RCC 7860 (cell line): ENCODE results near the gene GPR183.

Experiments used
- DNase-seq: peaks from one replicate; pipeline ENCODE4 v3.0.0-alpha.2; 2015; ENCODE audit warnings: low spot score
- FAIRE-seq: peaks from 2 replicates; lab custom pipeline; 2012; peaks lifted over from hg19 to GRCh38; lab: Jason Lieb, UNC

The GPR183 gene, protein sequence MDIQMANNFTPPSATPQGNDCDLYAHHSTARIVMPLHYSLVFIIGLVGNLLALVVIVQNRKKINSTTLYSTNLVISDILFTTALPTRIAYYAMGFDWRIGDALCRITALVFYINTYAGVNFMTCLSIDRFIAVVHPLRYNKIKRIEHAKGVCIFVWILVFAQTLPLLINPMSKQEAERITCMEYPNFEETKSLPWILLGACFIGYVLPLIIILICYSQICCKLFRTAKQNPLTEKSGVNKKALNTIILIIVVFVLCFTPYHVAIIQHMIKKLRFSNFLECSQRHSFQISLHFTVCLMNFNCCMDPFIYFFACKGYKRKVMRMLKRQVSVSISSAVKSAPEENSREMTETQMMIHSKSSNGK

DNA sequence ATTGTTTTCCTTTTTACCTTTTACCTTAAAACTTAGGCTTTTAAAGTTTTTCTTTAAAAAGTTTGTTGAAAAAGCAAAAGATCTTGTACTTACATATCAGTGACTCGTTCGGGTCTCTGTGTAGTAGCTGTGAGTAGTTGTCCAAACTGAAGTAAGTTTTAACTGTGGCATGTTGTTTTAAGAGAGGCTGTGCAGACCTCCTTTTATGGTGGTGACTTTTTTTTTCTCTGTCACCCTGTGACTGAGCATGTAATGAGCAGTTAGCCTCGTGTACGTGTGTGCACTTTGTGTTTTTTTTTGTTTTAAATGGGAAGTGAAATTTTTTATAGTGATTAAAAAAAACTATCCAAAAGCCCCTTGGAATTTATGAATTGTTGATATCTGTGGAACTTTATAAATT, at the start of gene GPR183:
TSS of gene GPR183 (minus strand) at position 153 of the 400 bp plus-strand sequence. CDS start 11,254 bp downstream, outside the sequence.
- FAIRE-seq (peak; percentile 36), DNase-seq (peak; percentile 28)

DNA sequence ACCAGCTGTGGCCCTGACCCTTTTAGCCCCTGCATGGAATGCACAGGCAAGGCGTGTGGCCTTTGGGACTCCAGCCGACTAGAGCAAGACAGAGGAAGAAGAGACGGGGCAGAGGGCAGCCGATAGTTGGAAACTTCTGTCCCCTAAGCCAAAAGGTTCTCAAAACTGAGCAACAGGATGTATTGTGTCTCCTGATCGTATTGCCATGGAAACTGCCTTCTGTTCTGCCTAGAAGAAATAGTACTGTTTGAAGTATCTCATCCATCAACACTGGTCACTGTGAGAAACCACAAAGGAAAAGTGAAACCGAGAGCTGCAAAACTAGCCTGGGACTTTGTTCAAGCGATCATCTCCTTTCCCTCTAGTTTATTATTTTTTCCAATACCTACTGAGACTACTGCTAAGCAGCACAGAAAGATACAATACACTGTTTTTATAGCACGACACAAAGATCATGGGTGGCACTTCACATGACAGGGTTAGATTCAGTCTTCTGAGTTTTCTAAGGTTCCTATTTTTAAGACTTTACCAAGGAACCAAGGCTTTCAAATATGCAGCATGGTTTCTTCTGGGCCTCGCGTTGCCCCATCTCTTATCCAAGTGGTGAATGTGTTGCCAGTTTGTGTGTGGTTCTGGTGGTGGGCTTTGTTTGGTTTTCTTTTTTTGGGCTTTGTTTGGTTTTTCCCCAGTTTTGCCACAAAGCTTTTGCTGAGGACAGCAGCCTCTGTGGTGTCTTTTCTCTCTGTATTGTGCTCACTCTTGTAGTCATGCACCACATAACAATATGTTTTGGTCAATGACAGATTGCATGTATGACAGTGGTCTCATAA, 49.3 kb upstream of the GPR183 start:
- DNase-seq (no peak), FAIRE-seq (no peak)

DNA sequence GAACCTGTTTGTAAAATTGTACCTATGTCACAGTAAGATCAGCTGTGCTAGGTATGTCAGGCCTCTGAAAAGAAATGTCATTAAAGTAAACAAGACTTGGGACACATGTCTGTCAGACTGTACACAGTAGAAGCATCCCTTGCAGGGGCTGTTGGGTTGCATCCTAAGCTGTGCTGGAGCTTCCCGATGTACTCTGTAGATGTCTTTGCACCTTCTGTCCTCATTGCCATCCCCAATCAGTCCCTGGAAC, 48.7 kb upstream of the GPR183 start:
- FAIRE-seq, result no peak
- no peak for DNase-seq

DNA sequence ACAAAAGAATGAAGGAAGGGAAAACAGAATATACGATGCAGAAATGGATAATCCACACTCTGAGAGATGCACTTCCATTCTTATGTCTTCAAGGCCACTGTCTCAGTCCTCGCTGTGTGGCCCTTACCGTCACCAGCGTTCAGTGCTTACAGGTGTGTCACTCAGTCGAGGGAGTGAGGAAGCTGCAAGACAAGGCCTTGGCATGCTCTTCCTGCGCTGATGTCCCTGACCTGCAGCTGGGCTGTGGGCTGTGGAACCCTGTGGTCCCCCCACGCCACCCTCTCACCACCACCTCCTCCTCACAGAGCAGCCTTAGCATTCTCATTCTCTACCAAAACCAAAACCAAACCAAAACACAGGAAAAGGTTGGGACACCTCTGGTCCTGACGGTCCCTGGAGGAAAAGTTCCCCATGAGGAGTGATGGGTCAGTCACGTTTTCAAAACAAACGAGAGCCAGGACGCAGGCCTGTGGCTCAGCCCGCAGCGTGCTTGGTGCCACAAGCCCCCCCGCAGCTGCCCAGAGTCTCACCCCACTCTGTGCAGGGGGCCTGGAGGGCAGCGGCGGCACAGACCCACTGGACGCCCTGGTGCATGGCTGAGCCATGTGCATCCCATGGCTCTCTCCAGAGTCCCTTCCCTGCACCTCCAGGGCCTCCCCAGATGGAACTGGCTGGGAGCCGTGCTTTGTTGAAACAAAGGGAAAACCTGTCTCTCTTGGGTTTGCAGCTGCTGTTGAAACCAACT, 48.2 kb upstream of the GPR183 start:
- DNase-seq (no peak), FAIRE-seq (no peak)

DNA sequence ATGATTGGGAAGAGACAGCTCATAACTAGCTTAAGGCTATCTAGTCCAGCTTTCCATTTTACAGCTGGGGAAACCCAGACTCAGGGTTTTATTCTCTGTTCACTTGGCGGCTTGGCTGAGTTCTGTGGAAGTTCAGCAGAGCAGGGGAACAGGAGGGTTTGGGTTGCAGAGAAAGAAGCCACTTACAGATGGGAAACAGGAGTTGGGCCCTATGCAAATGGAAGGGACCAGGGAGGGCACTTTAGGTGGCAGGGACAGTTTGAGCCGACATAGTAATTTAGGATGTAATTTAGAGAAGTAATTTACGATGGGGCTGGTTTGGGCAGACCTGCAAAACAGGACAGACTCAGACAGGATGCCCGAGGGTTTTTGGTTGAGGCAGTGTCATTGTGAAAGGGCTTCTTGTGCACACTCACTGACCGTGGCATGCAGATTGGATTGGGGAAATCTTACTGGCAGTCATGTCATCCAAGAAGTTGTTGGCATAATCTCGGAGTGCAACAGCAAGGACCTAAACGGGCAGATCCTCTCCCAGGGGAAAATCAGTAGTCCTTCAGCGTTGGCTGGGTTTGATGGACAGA, 47.3 kb upstream of the GPR183 start:
- DNase-seq (no peak), FAIRE-seq (no peak)

DNA sequence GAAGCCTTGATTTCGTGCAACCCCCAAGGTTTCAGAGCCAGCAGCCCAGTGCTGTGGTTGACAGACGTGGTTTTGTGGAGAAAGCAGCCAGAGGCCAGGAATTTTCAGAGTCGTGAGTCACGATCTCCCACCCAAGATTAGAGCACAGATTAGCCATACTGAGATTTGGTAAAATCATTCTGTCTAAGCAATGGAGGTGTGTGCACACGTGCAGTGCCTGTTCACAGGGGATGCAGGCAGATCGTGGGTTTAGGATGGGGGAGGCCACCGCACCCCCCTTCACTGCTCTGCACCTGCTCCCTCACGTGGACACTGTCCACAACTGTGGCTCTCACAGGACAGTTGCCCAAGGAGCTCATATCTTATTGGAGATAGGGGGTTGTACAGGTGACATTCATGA, 46.6 kb upstream of the GPR183 start:
- DNase-seq (no peak), FAIRE-seq (no peak)

DNA sequence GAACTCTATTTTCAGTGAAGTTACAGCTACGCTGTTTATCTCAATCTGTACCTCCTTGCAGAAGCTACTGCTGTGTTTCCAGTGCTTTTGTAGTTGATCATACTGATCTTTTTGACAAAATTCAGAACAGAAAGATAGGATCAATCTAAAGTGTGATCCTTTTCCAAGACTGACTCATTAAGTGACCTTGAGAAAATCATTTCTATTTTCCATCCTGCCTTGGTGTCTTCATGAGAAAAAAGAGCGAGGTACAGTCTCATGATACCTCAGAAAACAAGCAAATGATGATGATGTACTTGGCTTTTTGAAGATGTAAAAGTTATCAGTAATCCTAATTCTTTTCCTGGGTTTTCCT, 46.0 kb upstream of the GPR183 start:
- no peak for FAIRE-seq
- DNase-seq, result no peak

DNA sequence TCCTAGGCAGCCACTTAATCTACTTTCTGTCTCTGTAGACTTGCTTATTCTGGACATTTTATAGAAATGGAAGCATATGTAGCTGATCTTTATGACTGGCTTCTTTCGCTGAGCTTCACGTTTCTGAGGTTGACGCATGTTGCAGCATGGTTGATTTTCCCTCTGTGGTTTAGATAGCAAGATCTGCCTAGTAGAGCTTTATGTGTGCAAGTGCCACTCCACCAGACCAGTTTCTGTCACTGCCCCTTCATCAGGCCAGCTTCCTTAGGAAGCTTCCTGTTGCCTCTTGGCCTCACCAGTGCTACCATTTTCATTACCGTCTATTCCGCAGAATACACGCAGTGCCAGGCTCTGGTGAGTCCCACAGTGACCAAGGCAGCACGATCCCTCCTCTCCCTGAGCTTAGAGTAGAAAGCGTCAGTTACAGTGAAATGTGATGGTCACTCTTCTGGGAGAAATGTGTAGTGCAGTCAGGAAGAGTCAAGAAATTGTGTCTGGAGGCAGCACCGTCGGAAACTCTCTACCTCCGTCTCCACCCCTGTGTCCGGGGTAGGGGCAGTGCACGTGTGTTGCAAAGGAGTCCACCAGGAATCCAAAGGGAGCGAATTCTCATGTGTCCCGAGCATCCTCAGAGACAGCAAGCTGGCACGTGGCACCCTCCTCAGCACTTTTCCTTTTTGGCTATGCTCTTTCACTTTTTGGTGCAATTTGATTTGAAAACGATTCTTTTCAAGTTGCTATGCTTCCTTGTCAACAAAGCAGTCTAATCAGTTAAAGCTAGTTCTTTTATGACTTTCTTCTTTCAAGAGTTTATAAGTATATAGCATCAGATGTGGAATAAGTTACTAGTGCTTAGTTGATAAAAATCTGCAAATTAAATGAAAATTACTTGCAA, 45.4 kb upstream of the GPR183 start:
- no peak for FAIRE-seq
- DNase-seq, result no peak

DNA sequence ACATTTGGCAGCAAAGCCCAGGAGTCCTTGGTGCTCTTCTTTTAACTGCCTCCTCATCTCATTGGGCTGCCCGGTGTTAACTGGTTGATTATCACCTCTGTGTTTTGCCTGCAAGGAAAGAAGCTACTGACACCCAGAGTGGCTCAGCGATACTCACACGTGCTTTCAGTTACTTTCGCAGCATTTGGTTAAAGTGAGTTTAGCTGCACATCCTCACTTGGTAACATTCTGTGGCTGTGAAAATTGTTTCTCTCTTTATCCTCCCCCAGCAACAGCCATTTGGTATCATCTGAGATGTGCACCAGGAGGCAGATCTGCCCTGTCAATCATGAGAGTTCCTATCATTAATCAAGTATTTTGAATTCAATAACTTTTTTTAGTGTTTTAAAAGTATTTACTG, 44.6 kb upstream of the GPR183 start:
- FAIRE-seq (no peak), DNase-seq (no peak)

DNA sequence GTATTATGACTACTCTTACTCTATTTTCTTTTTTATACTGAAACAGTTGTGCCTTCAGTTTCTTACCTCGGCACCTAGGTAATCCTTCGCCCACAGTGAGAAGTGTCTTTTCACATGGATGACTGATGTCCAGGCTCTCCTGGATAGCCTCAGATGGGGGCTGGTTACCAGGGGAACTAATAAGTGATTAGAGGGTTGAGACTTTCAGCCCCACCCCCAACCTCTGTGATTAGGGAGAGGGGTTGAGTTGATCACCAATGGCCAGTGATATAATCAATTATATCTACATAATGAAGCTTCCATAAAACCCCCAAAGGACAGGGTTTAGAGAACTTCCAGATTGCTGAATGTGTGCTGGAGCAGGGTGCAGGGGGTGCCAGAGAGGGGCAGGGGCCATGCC, 43.0 kb upstream of the GPR183 start:
- no peak for FAIRE-seq
- DNase-seq, result no peak

DNA sequence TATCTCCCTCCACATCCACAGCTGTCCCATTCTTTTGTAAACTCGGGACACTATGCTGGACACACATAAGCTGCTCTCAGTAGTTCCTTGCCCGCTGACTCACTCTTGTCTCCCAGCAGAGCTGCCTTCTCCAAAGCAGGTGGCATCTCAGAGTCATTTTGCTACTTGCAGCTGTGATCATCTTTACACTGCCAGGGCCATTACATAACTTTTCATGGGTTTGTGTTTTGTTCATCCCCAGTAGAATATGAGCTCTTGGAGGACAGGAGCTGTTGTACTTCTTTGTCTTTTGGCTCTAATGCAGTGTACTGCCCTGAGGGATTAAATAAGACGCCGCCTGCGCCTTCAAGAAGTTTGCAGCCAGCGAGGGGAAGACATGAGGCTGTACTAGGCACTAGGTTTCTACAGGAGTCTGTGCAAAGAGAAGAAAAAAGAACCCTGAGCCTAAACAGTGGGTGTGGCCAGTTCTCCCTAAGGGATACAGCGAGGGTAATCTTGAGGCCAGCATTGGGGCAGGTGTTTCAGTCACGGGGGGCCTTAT, 40.8 kb upstream of the GPR183 start:
- DNase-seq, result no peak
- no peak for FAIRE-seq

DNA sequence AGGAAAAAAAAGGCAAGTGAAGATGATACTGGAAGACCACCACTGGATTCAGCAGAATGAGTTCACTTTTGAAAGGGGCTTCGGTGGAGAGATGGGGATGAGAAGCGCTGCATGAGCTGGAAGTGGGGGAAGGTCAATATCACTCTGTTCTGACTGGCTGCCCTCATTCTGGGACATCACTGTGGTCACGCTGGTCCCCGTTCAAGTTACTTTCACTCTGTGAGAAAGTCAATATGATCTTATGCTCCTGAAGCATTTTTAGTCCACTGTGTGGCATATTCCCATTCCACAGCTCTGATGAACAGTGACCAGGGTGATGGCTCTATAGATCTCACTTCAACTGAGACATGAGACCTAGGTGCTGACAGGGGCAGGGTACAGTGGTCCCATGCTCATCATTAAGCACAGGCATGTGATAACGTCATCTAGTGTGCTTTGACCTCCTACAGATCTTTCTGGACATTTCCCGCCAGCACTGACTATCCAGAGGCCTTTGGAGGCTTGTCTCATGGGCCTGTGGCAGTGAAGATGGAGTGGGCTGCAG, 40.2 kb upstream of the GPR183 start:
- DNase-seq (no peak), FAIRE-seq (no peak)

DNA sequence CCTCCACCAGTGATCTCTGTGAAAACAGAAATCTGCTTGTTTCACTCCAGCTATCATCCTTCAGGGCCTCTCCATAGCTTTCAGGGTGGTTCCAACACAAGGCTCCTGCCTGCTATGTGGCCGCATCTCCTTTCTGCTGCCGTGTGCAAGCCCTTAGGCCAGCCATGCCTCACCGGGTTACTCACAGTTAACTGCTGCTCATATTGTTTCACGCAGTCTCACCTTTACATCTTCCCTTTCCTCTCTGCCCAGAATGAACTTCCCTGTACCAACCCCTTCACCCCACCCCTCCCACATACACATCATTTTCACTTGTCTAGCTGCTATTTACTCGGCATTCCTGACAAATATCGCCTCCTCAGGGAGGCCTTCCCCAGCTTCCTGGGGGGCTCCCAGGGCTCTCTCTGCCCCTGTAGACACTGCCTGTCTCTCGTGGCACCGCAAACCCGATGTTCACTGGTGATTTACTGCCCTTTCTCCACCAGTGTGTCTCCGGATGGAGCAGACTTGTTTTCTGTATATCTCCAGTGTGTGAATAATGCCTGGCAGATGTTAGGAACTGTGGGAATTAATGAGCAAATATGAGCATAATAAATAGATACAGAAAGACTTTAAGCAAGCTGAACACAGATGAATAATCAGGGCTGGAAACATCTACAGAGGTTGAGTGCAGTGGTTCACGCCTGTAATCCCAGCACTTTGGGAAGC, 39.3 kb upstream of the GPR183 start:
- DNase-seq (no peak), FAIRE-seq (no peak)

DNA sequence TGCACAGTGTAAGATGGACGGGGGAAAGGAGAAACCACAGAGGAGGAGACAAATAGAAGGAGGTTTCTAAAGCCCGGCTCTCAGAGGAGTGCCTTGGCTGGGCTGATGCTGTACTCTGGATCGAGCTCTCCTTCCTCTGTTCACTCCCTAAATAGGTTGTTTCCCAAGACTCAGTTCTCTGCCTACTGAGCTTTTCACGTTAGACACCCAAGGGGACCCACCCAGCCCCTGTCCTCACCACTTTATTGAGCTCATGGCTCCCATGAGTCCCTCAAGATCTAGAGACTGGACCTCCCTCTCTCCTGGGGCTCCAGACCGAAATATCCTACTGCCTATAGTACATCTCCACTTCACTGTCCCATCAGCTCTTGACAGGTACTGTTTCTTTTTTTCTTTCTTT, 38.1 kb upstream of the GPR183 start:
- no peak for FAIRE-seq
- DNase-seq, result no peak

DNA sequence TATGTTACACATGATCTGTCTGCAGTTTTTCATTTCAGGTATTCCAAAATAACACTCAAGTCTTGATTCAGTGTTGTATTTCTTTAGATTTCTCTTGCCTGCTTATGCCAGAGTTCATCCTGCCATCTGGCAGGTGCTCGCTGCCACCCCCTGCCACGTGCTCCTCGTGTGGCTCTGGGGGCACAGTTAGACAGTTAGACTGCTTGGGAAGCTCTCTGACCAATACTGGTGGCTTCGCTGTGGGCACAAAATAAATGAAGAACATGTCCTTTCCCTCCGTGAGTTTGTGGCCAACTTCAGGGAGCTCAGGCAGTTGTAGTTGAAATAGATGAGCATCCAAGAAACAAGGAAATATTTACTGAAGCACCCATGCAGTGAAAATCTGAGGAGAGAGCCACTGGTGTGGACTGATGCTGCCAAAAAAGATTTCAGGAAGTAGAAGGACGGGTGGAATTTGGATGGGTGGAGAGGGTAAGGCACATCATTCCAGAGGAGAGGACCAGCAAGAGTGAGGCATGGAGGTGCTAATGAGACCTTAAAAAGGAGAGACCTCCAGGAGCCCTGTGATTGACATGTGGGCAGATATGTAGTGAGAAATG, 37.5 kb upstream of the GPR183 start:
- no peak for DNase-seq
- no peak for FAIRE-seq

DNA sequence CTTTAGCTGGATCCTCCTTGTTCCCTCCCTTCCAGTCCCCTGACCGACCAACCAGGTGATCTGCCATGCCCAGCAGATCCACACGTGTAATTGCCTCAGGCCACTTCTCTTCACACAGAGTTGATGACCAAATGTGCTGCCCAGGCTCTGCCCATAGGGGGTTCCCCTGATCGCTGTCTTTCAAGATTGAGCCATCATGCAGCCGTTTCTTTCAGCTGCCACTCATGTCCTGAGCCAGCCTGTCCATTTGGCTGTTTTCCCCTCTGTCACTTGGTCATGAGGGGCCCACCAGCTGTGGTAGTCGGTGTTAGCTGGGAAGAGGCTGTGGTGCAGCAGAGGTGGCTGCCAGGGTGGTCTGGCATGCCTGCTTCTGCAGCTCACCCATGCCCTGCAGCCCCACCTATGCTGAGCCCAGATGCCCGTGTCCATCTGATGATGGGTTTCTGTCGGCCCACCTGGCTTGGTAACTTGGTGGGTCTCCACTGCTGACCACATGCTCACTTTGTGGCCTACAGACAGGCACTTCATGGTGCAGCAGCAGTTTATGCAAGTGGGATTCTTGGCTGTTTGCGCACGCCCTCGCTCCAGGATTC, 35.6 kb upstream of the GPR183 start:
- FAIRE-seq (no peak), DNase-seq (no peak)

DNA sequence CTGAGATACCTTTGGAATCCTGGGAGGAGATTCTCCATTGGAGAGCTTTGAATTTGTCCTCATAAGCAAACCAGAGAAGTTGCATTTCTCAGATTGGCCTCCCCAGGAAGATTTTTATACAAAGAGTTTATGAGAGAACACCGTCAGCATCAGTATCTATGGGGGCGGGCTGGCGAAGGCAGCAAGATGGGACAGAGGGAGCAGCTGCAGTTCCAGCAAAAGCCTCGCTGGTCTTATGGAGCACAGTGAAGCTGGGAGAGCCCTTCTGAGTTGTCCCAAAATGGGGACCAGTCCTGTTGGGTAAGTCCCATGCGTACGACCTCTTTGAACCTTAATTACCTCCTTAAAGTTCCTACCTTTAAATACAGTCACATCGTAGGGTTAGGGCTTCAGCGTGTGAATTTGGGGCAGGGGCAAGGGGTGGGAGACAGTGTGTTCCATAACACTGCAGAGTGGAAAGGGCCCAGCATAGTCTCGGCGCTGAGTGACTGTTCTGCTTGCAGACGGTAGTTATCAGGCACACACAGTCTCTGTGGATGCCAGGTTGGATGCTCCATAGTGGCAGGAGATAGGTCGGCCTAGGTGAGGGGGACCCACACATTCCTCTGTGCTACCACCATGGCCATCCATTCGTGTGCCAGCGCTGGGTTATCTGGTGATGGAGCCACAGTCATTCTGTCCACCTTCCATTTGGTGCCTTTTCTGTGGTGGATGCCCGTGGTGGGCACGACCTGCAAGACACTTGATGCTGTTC, 34.9 kb upstream of the GPR183 start:
- no peak for FAIRE-seq
- no peak for DNase-seq

DNA sequence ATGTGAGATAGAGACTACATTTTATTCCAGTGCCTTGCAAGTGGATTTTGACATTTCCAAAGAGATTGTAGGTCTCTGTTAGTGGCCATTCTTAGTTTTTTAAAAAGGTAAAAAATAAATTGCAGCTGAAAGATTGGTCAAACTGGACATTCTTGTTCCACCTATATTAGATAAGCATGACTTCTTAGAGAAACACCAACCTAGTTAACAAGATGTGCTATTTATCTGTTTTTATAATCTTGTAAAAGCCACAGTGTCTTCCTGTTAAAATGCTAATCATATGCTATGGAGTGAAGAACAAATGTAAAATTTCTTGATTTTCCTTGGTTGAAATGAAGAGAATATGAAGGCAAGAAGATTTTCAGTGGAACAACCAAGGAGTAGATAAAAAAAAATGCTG, 33.4 kb upstream of the GPR183 start:
- FAIRE-seq (no peak), DNase-seq (no peak)
